ENCODE data around the gene SYCP1.
"Not testable (repeated sequence)": the region's sequence is repeated elsewhere in the genome, so short reads cannot be mapped to it uniquely, and the experiment has no call there.

The SYCP1 gene

GRCh38 chr1:114861384-114861783 lies 6.7 kb downstream of the SYCP1 start:
- H3K4me1 ChIP-seq (ENCODE audit: insufficient read depth, low read length), result no peaks in the 10 kb centered on the region
- H3K4me3 ChIP-seq (ENCODE audit: low read depth in 1 of 2, low read length in 2 of 2), result no peak overlapping the region
- no peaks in the 10 kb centered on the region for H3K36me3 ChIP-seq (ENCODE audit: insufficient read depth, low read length)
- H3K27me3 ChIP-seq (ENCODE audit: control insufficient read depth in 1 of 2, insufficient read depth in 2 of 2, low read length in 2 of 2), result peaks cover 0 to 5% of the 10 kb centered on the region in 2 donors
- no peaks in the 10 kb centered on the region for H3K9me3 ChIP-seq (ENCODE audit: low read length)
- no peak overlapping the region for H3K9ac ChIP-seq (ENCODE audit: low read length)
- no peak overlapping the region for H3K27ac ChIP-seq (ENCODE audit: low read depth, low read length)

GRCh38 chr1:114892194-114892918 lies 37.7 kb downstream of the SYCP1 start:
- H3K4me1 ChIP-seq (ENCODE audit: insufficient read depth, low read length), result no peaks in the 10 kb centered on the region
- H3K36me3 ChIP-seq (ENCODE audit: insufficient read depth, low read length), result no peaks in the 10 kb centered on the region
- no peak overlapping the region for H3K27ac ChIP-seq (ENCODE audit: low read depth, low read length)
- no peaks in the 10 kb centered on the region for H3K9me3 ChIP-seq (ENCODE audit: low read length)
- H3K4me3 ChIP-seq (ENCODE audit: low read depth in 1 of 2, low read length in 2 of 2), result no peak overlapping the region
- no peak overlapping the region for H3K9ac ChIP-seq (ENCODE audit: low read length)
- H3K27me3 ChIP-seq (ENCODE audit: control insufficient read depth in 1 of 2, insufficient read depth in 2 of 2, low read length in 2 of 2), result no peaks in the 10 kb centered on the region

GRCh38 chr1:114896795-114897194 lies 42.1 kb downstream of the SYCP1 start:
- H3K4me1 ChIP-seq (ENCODE audit: insufficient read depth, low read length), result no peaks in the 10 kb centered on the region
- H3K4me3 ChIP-seq (ENCODE audit: low read depth in 1 of 2, low read length in 2 of 2), result no peak overlapping the region
- no peaks in the 10 kb centered on the region for H3K36me3 ChIP-seq (ENCODE audit: insufficient read depth, low read length)
- H3K9ac ChIP-seq (ENCODE audit: low read length), result no peak overlapping the region
- no peak overlapping the region for H3K27ac ChIP-seq (ENCODE audit: low read depth, low read length)
- H3K27me3 ChIP-seq (ENCODE audit: control insufficient read depth in 1 of 2, insufficient read depth in 2 of 2, low read length in 2 of 2), result no peaks in the 10 kb centered on the region
- H3K9me3 ChIP-seq (ENCODE audit: low read length), result no peaks in the 10 kb centered on the region

DNA sequence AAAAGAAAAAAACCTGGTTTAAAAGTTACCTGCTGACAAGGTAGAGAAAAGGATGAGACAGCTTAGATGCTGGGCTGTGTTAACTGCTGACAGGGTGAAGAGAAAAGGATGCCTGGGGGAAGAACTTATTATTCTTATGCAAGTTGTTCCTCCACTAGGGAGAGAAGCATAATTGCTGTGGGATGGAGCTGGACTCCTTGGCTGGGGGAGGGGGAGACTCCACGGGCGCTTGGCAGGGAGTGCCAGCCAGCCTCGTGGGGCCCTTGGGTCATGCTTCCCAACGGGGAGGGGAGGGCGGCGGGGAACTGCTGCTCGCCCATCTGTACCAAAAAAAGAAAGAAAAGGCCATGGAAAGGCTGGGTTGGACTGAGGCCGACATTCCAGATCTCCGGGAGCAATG lies 47.2 kb downstream of the SYCP1 start:
- Histone ChIP-seq H3K27me3 (ENCODE audit: control insufficient read depth in 1 of 2, insufficient read depth in 2 of 2, low read length in 2 of 2) (no peaks in the 10 kb centered on the region), H3K27ac (ENCODE audit: low read depth, low read length) (no peak overlapping the region), H3K4me1 (ENCODE audit: insufficient read depth, low read length) (no peaks in the 10 kb centered on the region), H3K36me3 (ENCODE audit: insufficient read depth, low read length) (no peaks in the 10 kb centered on the region), H3K9ac (ENCODE audit: low read length) (no peak overlapping the region), H3K9me3 (ENCODE audit: low read length) (no peaks in the 10 kb centered on the region), H3K4me3 (ENCODE audit: low read depth in 1 of 2, low read length in 2 of 2) (no peak overlapping the region)

GRCh38 chr1:114902343-114902742 lies 47.7 kb downstream of the SYCP1 start:
- H3K27me3 ChIP-seq (ENCODE audit: control insufficient read depth in 1 of 2, insufficient read depth in 2 of 2, low read length in 2 of 2), result no peaks in the 10 kb centered on the region
- H3K4me1 ChIP-seq (ENCODE audit: insufficient read depth, low read length), result no peaks in the 10 kb centered on the region
- H3K9ac ChIP-seq (ENCODE audit: low read length), result no peak overlapping the region
- H3K4me3 ChIP-seq (ENCODE audit: low read depth in 1 of 2, low read length in 2 of 2), result no peak overlapping the region
- no peaks in the 10 kb centered on the region for H3K36me3 ChIP-seq (ENCODE audit: insufficient read depth, low read length)
- H3K9me3 ChIP-seq (ENCODE audit: low read length), result no peaks in the 10 kb centered on the region
- H3K27ac ChIP-seq (ENCODE audit: low read depth, low read length), result no peak overlapping the region

- Histone ChIP-seq H3K9ac (ENCODE audit: low read length) (no peak overlapping the region), H3K4me1 (ENCODE audit: insufficient read depth, low read length) (no peaks in the 10 kb centered on the region), H3K4me3 (ENCODE audit: low read depth in 1 of 2, low read length in 2 of 2) (no peak overlapping the region), H3K27ac (ENCODE audit: low read depth, low read length) (no peak overlapping the region), H3K27me3 (ENCODE audit: control insufficient read depth in 1 of 2, insufficient read depth in 2 of 2, low read length in 2 of 2) (no peaks in the 10 kb centered on the region), H3K36me3 (ENCODE audit: insufficient read depth, low read length) (no peaks in the 10 kb centered on the region), H3K9me3 (ENCODE audit: low read length) (no peaks in the 10 kb centered on the region)
These were observed 48.8 kb downstream of the SYCP1 start for GRCh38 chr1:114903480-114903879.

DNA sequence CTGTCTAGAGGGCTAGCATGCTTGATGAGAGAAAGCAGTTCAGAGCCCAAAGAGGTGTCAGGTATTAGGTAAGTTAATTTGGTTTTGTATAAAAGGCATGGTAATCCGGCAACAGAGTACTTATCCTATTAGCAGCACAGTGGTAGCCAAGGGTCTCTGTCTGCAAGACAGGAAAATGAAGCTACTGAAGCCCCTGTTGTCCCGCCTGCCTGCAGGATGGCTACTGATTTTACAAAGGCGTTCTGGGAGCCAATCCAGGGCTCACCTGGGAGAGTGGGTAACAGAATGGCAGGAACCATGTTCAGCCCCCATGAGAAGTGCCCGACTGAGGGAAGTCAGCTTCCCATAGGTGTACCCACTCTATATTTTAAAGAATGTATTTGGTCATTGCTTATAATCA lies 61.1 kb downstream of the SYCP1 start:
- not testable (repeated sequence) for H3K4me3 ChIP-seq (ENCODE audit: low read depth in 1 of 2, low read length in 2 of 2); H3K9me3 ChIP-seq (ENCODE audit: low read length); H3K27me3 ChIP-seq (ENCODE audit: control insufficient read depth in 1 of 2, insufficient read depth in 2 of 2, low read length in 2 of 2); H3K4me1 ChIP-seq (ENCODE audit: insufficient read depth, low read length); H3K9ac ChIP-seq (ENCODE audit: low read length); H3K27ac ChIP-seq (ENCODE audit: low read depth, low read length); H3K36me3 ChIP-seq (ENCODE audit: insufficient read depth, low read length)

DNA sequence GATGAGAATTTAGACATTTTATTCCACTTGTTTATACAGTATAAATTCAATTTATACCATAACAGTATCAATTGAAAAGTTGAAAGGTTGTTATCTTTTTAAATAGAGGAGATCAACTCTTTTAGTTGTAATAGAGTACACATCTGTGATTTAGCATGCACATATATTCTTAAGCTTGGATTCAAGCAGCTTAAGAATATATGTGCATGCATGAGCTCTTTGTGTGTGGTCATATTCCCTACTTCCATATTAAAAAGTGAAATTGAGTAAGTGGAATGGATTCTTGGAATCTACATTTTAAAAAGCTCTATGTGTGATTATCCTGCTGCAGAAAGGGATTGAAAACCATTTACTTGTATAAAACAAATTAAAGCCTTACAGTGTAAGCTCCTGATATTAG lies 71.9 kb downstream of the SYCP1 start:
- no peak overlapping the region for H3K27ac ChIP-seq (ENCODE audit: low read depth, low read length)
- H3K36me3 ChIP-seq (ENCODE audit: insufficient read depth, low read length), result no peaks in the 10 kb centered on the region
- no peaks in the 10 kb centered on the region for H3K4me1 ChIP-seq (ENCODE audit: insufficient read depth, low read length)
- no peaks in the 10 kb centered on the region for H3K9me3 ChIP-seq (ENCODE audit: low read length)
- H3K4me3 ChIP-seq (ENCODE audit: low read depth in 1 of 2, low read length in 2 of 2), result no peak overlapping the region
- H3K9ac ChIP-seq (ENCODE audit: low read length), result no peak overlapping the region
- no peaks in the 10 kb centered on the region for H3K27me3 ChIP-seq (ENCODE audit: control insufficient read depth in 1 of 2, insufficient read depth in 2 of 2, low read length in 2 of 2)

DNA sequence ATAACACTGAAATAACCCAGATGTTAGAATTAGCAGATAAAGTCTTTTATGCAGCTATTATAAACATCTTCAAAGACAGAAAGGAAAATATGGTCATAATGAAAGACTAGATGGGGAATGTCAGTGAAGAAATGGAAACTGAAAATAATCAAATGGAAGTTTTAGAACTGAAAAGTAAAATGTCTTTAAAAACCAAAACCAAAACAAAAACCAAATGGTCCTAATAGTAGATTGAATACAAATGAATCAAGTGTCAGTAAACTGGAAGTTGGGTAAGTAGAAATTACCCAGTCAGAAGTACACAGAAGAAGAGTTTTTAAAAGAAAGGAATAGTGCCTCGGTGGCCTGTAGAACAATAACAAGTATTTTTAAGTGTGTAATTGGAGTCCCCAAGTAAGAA lies 72.7 kb downstream of the SYCP1 start:
- Histone ChIP-seq H3K27me3 (ENCODE audit: control insufficient read depth in 1 of 2, insufficient read depth in 2 of 2, low read length in 2 of 2) (no peaks in the 10 kb centered on the region), H3K36me3 (ENCODE audit: insufficient read depth, low read length) (no peaks in the 10 kb centered on the region), H3K9ac (ENCODE audit: low read length) (no peak overlapping the region), H3K4me1 (ENCODE audit: insufficient read depth, low read length) (no peaks in the 10 kb centered on the region), H3K4me3 (ENCODE audit: low read depth in 1 of 2, low read length in 2 of 2) (no peak overlapping the region), H3K27ac (ENCODE audit: low read depth, low read length) (no peak overlapping the region), H3K9me3 (ENCODE audit: low read length) (no peaks in the 10 kb centered on the region)

GRCh38 chr1:114956570-114956969 lies 101.9 kb downstream of the SYCP1 start:
- Histone ChIP-seq H3K9ac (ENCODE audit: low read length) (no peak overlapping the region), H3K27ac (ENCODE audit: low read depth, low read length) (no peak overlapping the region), H3K9me3 (ENCODE audit: low read length) (no peaks in the 10 kb centered on the region), H3K4me3 (ENCODE audit: low read depth in 1 of 2, low read length in 2 of 2) (no peak overlapping the region), H3K4me1 (ENCODE audit: insufficient read depth, low read length) (no peaks in the 10 kb centered on the region), H3K36me3 (ENCODE audit: insufficient read depth, low read length) (no peaks in the 10 kb centered on the region), H3K27me3 (ENCODE audit: control insufficient read depth in 1 of 2, insufficient read depth in 2 of 2, low read length in 2 of 2) (no peaks in the 10 kb centered on the region)

- Histone ChIP-seq H3K36me3 (ENCODE audit: insufficient read depth, low read length) (no peaks in the 10 kb centered on the region), H3K27me3 (ENCODE audit: control insufficient read depth in 1 of 2, insufficient read depth in 2 of 2, low read length in 2 of 2) (no peaks in the 10 kb centered on the region), H3K9ac (ENCODE audit: low read length) (no peak overlapping the region), H3K4me3 (ENCODE audit: low read depth in 1 of 2, low read length in 2 of 2) (no peak overlapping the region), H3K4me1 (ENCODE audit: insufficient read depth, low read length) (no peaks in the 10 kb centered on the region), H3K27ac (ENCODE audit: low read depth, low read length) (no peak overlapping the region), H3K9me3 (ENCODE audit: low read length) (no peaks in the 10 kb centered on the region)
These were observed 104.8 kb downstream of the SYCP1 start for GRCh38 chr1:114959423-114959822.

- H3K9ac ChIP-seq (ENCODE audit: low read length), result no peak overlapping the region
- H3K36me3 ChIP-seq (ENCODE audit: insufficient read depth, low read length), result no peaks in the 10 kb centered on the region
- no peak overlapping the region for H3K4me3 ChIP-seq (ENCODE audit: low read depth in 1 of 2, low read length in 2 of 2)
- H3K4me1 ChIP-seq (ENCODE audit: insufficient read depth, low read length), result no peaks in the 10 kb centered on the region
- H3K27ac ChIP-seq (ENCODE audit: low read depth, low read length), result no peak overlapping the region
- no peaks in the 10 kb centered on the region for H3K9me3 ChIP-seq (ENCODE audit: low read length)
- no peaks in the 10 kb centered on the region for H3K27me3 ChIP-seq (ENCODE audit: control insufficient read depth in 1 of 2, insufficient read depth in 2 of 2, low read length in 2 of 2)
These were observed 122.2 kb downstream of the SYCP1 start for GRCh38 chr1:114976891-114977290.

Data from muscle layer of colon (tissue), 2 donors.